Myocyte (in vitro differentiated cells): ENCODE measurements around the gene UPB1. TPM values are rescaled to one million over a fixed set of nuclear protein-coding genes. Genes with fewer than 3 reads are reported as not detected.

Experiments used
- DNase-seq: peaks from one replicate; pipeline ENCODE4 v3.0.0-alpha.2; 2012; ENCODE audit warnings: low read depth
- total RNA-seq: library from RNA; depleted of rRNA; stranded (reverse); fragments of >200 nt; gene quantifications from 2 replicates; pipeline ENCODE4 v1.2.3, GENCODE V29; 2014

Gene UPB1
- total RNA-seq, 1 donor from 2014 or later: not detected

DNA sequence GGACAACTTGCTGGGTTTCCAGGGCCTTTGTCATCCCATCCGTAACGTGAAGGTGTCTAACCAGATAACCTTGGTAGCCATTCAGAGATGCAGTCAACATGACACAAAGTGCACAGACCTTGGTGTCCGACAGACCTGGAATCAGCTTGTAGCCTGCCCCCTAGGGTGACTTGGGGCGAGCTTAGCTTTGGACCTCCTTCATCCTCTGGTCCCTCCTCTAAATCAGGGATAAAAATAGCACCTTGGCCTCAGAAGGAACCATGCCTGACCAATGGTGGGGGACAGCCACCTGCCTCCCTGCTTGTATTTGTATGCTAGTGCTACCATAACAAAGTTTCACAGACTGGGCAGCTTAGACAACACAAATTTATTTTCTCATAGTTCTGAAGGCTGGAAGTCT, 64.3 kb downstream of the UPB1 start:
- DNase-seq: peak; percentile 78

DNA sequence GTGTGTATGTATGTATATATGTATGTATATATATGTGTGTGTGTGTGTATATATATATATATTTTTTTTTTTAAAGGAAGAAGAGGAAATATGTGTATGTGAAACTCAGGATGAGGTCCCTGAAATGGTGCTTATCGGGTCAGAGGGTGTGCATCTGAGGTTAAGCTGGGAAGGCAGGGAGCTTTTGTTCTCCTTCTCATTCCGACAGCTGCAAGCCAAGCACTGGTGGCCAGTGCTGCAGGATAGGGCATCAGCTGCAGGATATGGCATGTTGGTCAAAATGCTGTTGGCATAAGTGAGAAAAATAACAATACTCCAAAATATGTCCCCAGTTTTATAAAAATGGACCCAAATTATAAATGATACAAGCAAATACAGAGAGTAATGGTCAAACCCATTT, 68.1 kb downstream of the UPB1 start:
- peak; percentile 84 for DNase-seq

DNA sequence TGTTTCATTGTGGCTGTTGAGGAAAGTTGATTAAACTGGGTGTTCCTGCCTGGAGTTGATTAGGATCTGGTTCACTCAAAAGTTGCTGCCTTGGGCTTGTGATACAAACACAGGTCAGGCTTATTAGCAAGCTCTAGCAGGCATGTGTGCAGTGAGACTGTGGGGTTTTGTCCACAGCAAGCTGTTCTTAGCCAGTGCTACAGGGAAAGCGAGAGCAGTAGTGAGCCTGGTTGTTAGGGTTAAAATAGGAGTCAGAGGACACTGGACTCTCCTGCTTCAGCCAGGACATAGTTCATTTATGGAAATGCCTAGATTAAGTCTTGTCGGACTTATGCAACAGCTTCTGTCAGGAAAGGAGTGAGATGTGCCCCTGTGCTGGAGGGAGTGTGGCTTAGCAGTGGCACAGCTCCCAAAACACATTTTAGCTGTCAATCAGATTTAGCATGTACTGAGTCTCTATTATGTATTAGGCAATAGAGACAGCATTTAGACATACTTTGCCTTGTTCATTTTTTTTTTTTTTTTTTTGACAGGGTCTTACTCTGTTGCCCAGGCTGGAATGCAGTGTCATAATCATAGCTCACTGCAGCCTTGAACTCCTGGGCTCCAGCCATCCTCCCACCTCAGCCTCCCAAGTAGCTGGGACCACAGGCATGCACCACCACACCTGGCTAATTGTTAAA, 69.4 kb downstream of the UPB1 start:
- peak; percentile 72 for DNase-seq

DNA sequence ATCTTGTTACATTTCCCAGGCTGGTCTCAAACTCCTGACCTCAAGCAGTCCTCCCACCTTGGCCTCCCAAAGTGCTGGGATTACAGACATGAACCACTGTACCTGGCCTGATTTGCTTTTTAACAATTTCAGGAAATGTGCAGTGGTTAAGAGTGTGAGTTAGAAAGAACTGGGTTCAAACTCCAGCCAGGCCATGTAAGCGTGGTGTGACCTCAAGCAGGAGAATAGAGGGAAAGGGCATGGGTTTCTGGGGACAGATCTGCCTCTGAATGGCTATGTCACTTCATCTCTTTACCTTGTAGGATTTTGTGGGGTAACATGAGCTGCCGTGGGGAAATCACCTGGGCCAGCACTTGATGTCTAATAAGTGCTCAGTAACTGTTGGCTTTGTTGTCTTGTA, 69.9 kb downstream of the UPB1 start:
- no peak for DNase-seq

DNA sequence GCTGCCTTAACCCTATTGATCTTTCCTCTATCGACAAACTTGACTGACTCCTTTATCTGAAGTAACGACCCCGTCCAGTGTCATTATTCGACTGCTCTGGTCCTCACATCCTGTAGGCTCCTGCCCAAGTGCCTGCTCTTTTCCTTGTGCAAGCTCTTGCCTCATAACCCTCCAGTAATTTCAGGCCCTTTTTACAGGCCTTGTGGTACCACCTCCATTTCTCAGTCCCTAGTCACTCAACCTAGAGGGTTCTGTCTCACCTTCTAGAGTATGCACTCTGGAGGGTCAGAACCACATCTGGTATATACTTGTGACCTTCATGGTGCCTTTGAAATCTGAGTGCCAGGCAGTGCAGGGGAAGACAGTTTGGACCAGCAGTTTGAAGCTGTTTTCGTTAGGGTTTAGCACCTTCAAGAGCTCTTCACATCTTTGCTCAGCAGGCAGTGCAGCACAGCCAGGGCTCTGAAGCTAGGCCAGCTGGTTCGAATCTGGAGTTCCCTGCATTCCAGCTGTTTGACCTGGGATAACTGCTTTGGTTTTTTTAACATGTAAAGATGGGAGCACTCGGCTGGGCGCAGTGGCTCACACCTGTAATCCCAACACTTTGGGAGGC, 71.9 kb downstream of the UPB1 start:
- no peak for DNase-seq

DNA sequence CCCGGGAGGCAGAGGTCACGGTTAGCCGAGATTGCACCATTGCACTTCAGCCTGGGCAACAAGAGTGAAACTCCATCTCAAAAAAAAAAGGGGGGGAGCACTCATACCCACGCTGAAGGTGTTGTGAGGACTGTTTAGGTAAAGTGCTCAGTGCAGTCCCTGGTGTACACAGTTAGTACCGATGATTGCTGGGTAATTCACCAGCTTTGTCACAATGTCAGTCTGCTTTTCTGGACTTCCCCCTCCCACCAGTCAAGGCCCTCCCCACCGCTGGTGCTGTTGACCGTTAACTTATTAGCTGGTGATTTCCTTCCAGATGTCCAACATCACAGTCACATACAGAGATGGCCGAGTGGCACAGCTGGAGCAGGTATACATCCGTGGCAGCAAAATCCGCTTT, 72.5 kb downstream of the UPB1 start:
- DNase-seq: no peak

DNA sequence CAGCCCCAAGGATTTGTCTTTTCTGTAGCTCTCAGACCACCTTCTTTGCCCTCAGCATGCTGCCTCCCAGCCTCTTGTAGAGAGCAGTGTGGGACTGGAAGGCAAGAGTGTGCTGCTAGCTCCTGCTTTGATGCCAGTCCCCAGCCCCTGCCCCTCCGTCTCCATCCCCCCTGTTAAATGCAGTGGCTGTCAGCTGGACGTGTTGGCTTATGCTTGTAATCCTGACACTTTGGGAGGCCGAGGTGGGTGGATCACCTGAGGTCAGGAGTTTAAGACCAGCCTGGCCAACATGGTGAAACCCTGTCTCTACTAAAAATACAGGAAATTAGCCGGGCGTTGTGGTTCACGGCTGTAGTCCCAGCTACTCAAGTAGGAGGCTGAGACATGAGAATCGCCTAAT, 76.1 kb downstream of the UPB1 start:
- DNase-seq: no peak

DNA sequence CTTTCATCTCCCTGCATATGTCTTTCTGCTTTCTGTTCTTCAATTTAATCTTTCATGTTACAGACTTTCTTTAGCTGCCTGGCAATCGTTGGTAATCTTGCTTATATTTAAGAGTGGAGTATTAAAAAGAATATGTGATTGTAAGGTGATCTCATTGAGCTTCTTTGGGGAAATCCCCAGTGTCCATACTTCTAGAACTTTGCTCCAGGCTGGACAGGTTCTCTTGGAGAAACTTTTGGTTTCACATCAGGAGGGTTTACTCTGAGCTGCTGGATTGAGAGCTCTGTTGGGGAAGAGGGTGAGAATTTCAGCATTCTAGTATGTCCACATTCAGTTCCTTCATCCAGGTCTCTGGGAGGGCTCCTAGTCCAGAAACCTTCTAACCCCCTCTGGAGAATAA, 81.6 kb downstream of the UPB1 start:
- DNase-seq: no peak

Other genes starting within 250 kb of the UPB1 start
- gene SPECC1L, start 224.5 kb upstream of the UPB1 start, total RNA-seq: 25.2 and 29.2 TPM in 2 replicates
- gene ADORA2A, start 67.7 kb upstream of the UPB1 start, total RNA-seq: 1.1 and 6.4 TPM in 2 replicates
- 192 and 242 TPM in 2 replicates for gene GUCD1, start 59.8 kb downstream of the UPB1 start, total RNA-seq
- 169 and 202 TPM in 2 replicates for gene SNRPD3, start 60.7 kb downstream of the UPB1 start, total RNA-seq
- 10.0 and 13.2 TPM in 2 replicates for gene LRRC75B, start 97.7 kb downstream of the UPB1 start, total RNA-seq
- gene GGT1, start 107.9 kb downstream of the UPB1 start, total RNA-seq: 2.1 and 2.4 TPM in 2 replicates